HepG2 (cell line): ENCODE results near the gene COMT.

ENCODE experiments used
- ARNTL ChIP-seq: sonication (generic); formaldehyde crosslinking; IDR thresholded peaks from 2 replicates; pipeline ENCODE4 v1.4.0; 2020; ENCODE audit warnings: mild to moderate bottlenecking, missing genetic modification reagents
- CC2D1A ChIP-seq: sonication (generic); formaldehyde crosslinking; IDR thresholded peaks from 2 replicates; pipeline ENCODE4 v1.8.1; 2023; ENCODE audit warnings: mild to moderate bottlenecking, missing genetic modification reagents
- HNRNPLL ChIP-seq: fragments of 200-400 bp; formaldehyde crosslinking; IDR thresholded peaks from 2 replicates; pipeline ENCODE4 v1.6.1; 2017; ENCODE audit warnings: mild to moderate bottlenecking, low read depth, low read length; ENCODE audit not compliant: poor library complexity, severe bottlenecking
- RBFOX2 ChIP-seq: fragments of 200-400 bp; formaldehyde crosslinking; IDR thresholded peaks from 2 replicates; pipeline ENCODE4 v1.6.1; 2017; ENCODE audit warnings: low read depth, mild to moderate bottlenecking, low read length
- XBP1 ChIP-seq: sonication (generic); formaldehyde crosslinking; IDR thresholded peaks from 2 replicates; pipeline ENCODE4 v1.5.0; 2020; ENCODE audit warnings: missing genetic modification reagents
- ZFX ChIP-seq: sonication (generic); formaldehyde crosslinking; IDR thresholded peaks from 2 replicates; pipeline ENCODE4 v1.4.0; 2020; ENCODE audit warnings: mild to moderate bottlenecking, low read depth, missing genetic modification reagents, moderate library complexity
- ZNF543 ChIP-seq: sonication (generic); formaldehyde crosslinking; IDR thresholded peaks from 2 replicates; pipeline ENCODE4 v1.4.0; 2020; ENCODE audit warnings: mild to moderate bottlenecking, missing genetic modification reagents
- ZNF549 ChIP-seq: sonication (generic); formaldehyde crosslinking; IDR thresholded peaks from 2 replicates; pipeline ENCODE4 v1.5.0; 2020; ENCODE audit warnings: missing genetic modification reagents

- TF ChIP-seq RBFOX2 (no peak), XBP1 (CRISPR knock-in tag) (no peak), ZNF549 (CRISPR knock-in tag) (no peak), ZFX (CRISPR knock-in tag) (no peak), CC2D1A (no peak), ZNF543 (CRISPR knock-in tag) (no peak), ARNTL (no peak), HNRNPLL (no peak)
Observed at GRCh38 chr22:19993926-19994325, 52.4 kb downstream of the COMT start.
